ENCODE results near the gene CRYGC. TPM values are rescaled to one million over a fixed set of nuclear protein-coding genes. Genes with fewer than 3 reads are reported as not detected.

Gene CRYGC
- total and polyA plus RNA-seq, 2 of the 13 experiments (the other 11 are each of a cell fraction or from before 2014, with no cell fraction given), result 0.20 to 0.27 TPM

DNA sequence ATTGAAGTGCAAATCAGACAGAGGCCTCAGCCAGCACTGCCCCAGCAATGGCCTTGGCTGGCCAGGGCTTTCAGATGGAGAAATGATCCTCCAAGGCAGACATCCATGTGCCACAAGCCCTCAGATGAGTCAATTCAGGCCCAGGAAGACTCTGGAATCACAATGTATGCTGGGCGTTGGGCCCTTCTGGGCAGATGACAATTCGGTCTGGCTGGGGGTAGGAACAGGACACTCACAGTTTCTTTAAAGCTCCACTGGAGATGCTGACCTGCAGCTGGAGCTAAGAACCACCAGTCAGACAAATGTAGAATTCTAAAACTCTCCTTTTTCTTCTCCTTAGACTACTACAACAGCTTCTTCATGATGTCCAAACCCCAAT is 7.1 kb upstream of the CRYGC start:
- ChIA-PET POLR2A (interaction anchor here (0.9 to 1.4 kb wide), 3 partner anchors 11 to 425 kb away, joined by 3 to 6 read pairs (median 5); partner anchors contain the start of gene CCNYL1), CTCF (ENCODE audit: low intra/inter-chr PET ratio, low total read pairs) (no interaction called here)
- FAIRE-seq (no peak), DNase-seq (ENCODE audit: low spot score) (no peak), ATAC-seq (no peak)
- in situ Hi-C loops (cut with HindIII; ENCODE audit: extremely low pct_ligation_motif_present, low pct_unique_long_range_greater_than_20kb), result no loop called here
- H3K36me3 ChIP-seq (replicated peaks in 1 of 2; ENCODE audit: control insufficient read depth in 1 of 2, insufficient read depth in 2 of 2, low read length in 2 of 2), result no peaks in the 10 kb centered on the region
- H3K4me3 ChIP-seq (replicated peaks in 1 of 3; ENCODE audit: insufficient read depth in 1 of 3, low read depth in 2 of 3, low read length in 3 of 3), result no peak overlapping the region
- H3K4me2 ChIP-seq (ENCODE audit: low read depth, low read length), result 0 out of 2 replicates have a peak overlapping the region, but pooled peaks have one; percentile 5
- no peak overlapping the region for H3K27ac ChIP-seq (ENCODE audit: extremely low read length, insufficient read depth, low read length)
- peak overlapping the region; percentile 48 for H2AFZ ChIP-seq (ENCODE audit: low read length)
- BruUV-seq (replicated peaks), result no TSS peak
- peaks cover 28% of the 10 kb centered on the region for H3K4me1 ChIP-seq (ENCODE audit: insufficient read depth, low read length)
- no peaks in the 10 kb centered on the region for H3K27me3 ChIP-seq (ENCODE audit: control insufficient read depth in 1 of 2, insufficient read depth in 2 of 2, low read length in 2 of 2)
- H3K9me3 ChIP-seq (ENCODE audit: low read length), result no peaks in the 10 kb centered on the region; the same call in 1 of the 2 replicates
- no peaks in the 10 kb centered on the region for H4K20me1 ChIP-seq (ENCODE audit: insufficient read depth, low read length)
- intact Hi-C loops (cut with micrococcal nuclease; ENCODE audit: unreplicated experiment), result no loop called here
- WGBS (ENCODE audit: low lambda C conversion rate), result 50% methylated on average over 2 of the region's 2 CpGs
- no peak overlapping the region for H3K9ac ChIP-seq (ENCODE audit: insufficient read depth, low read depth, low read length)
- no peaks in the 10 kb centered on the region for H3K79me2 ChIP-seq (ENCODE audit: insufficient read depth, low read length)
- TF ChIP-seq HNRNPUL1 (IDR thresholded peaks at IDR 0.05; ENCODE audit: low read depth, low read length) (no peak), ZNF772 (CRISPR knock-in tag; IDR thresholded peaks at IDR 0.05) (no peak), ZFP90 (CRISPR knock-in tag; IDR thresholded peaks at IDR 0.05; ENCODE audit: borderline replicate concordance) (no peak), HMGA1 (CRISPR knock-in tag; conservative IDR thresholded peaks at IDR 0.05) (no peak), NCOA5 (CRISPR knock-in tag; IDR thresholded peaks at IDR 0.05) (no peak), IKZF4 (CRISPR knock-in tag; IDR thresholded peaks at IDR 0.05; ENCODE audit: borderline replicate concordance, low read depth, not compliant biosample characterization) (no peak), ZFP36 (IDR thresholded peaks at IDR 0.05; ENCODE audit: borderline replicate concordance, low read depth, low read length, partially characterized antibody) (no peak), ZNF24 (IDR thresholded peaks at IDR 0.05) (no peak), ZC3H13 (CRISPR knock-in tag; IDR thresholded peaks at IDR 0.05) (no peak), CCAR2 (optimal IDR thresholded peaks at IDR 0.05; ENCODE audit: low read depth, low read length) (no peak)
- TF ChIP-seq, protein P1, sequence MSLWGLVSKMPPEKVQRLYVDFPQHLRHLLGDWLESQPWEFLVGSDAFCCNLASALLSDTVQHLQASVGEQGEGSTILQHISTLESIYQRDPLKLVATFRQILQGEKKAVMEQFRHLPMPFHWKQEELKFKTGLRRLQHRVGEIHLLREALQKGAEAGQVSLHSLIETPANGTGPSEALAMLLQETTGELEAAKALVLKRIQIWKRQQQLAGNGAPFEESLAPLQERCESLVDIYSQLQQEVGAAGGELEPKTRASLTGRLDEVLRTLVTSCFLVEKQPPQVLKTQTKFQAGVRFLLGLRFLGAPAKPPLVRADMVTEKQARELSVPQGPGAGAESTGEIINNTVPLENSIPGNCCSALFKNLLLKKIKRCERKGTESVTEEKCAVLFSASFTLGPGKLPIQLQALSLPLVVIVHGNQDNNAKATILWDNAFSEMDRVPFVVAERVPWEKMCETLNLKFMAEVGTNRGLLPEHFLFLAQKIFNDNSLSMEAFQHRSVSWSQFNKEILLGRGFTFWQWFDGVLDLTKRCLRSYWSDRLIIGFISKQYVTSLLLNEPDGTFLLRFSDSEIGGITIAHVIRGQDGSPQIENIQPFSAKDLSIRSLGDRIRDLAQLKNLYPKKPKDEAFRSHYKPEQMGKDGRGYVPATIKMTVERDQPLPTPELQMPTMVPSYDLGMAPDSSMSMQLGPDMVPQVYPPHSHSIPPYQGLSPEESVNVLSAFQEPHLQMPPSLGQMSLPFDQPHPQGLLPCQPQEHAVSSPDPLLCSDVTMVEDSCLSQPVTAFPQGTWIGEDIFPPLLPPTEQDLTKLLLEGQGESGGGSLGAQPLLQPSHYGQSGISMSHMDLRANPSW (CRISPR knock-in tag; IDR thresholded peaks at IDR 0.05; ENCODE audit: borderline replicate concordance), result no peak
- TF ChIP-seq, protein P2, sequence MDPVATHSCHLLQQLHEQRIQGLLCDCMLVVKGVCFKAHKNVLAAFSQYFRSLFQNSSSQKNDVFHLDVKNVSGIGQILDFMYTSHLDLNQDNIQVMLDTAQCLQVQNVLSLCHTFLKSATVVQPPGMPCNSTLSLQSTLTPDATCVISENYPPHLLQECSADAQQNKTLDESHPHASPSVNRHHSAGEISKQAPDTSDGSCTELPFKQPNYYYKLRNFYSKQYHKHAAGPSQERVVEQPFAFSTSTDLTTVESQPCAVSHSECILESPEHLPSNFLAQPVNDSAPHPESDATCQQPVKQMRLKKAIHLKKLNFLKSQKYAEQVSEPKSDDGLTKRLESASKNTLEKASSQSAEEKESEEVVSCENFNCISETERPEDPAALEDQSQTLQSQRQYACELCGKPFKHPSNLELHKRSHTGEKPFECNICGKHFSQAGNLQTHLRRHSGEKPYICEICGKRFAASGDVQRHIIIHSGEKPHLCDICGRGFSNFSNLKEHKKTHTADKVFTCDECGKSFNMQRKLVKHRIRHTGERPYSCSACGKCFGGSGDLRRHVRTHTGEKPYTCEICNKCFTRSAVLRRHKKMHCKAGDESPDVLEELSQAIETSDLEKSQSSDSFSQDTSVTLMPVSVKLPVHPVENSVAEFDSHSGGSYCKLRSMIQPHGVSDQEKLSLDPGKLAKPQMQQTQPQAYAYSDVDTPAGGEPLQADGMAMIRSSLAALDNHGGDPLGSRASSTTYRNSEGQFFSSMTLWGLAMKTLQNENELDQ (CRISPR knock-in tag; IDR thresholded peaks at IDR 0.05; ENCODE audit: borderline replicate concordance), result no peak
- TF ChIP-seq, protein P3, sequence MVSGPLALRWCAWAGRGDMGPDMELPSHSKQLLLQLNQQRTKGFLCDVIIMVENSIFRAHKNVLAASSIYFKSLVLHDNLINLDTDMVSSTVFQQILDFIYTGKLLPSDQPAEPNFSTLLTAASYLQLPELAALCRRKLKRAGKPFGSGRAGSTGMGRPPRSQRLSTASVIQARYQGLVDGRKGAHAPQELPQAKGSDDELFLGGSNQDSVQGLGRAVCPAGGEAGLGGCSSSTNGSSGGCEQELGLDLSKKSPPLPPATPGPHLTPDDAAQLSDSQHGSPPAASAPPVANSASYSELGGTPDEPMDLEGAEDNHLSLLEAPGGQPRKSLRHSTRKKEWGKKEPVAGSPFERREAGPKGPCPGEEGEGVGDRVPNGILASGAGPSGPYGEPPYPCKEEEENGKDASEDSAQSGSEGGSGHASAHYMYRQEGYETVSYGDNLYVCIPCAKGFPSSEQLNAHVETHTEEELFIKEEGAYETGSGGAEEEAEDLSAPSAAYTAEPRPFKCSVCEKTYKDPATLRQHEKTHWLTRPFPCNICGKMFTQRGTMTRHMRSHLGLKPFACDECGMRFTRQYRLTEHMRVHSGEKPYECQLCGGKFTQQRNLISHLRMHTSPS (CRISPR knock-in tag; IDR thresholded peaks at IDR 0.05; ENCODE audit: low read depth), result no peak
- TF ChIP-seq, protein P4, sequence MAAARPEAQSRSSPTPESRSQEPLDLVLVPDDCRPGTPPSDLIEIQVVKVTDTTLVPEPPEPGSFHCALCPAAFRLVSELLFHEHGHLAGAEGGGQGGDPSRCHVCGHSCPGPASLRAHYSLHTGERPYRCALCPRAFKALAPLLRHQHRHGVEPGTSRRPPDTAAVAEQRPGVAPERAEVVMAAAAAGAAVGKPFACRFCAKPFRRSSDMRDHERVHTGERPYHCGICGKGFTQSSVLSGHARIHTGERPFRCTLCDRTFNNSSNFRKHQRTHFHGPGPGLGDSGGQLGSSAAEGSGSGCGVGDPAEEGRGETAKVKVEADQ (CRISPR knock-in tag; IDR thresholded peaks at IDR 0.05; ENCODE audit: borderline replicate concordance), result no peak
- TF ChIP-seq, protein P5, sequence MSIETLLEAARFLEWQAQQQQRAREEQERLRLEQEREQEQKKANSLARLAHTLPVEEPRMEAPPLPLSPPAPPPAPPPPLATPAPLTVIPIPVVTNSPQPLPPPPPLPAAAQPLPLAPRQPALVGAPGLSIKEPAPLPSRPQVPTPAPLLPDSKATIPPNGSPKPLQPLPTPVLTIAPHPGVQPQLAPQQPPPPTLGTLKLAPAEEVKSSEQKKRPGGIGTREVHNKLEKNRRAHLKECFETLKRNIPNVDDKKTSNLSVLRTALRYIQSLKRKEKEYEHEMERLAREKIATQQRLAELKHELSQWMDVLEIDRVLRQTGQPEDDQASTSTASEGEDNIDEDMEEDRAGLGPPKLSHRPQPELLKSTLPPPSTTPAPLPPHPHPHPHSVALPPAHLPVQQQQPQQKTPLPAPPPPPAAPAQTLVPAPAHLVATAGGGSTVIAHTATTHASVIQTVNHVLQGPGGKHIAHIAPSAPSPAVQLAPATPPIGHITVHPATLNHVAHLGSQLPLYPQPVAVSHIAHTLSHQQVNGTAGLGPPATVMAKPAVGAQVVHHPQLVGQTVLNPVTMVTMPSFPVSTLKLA (IDR thresholded peaks at IDR 0.05), result no peak

All from HepG2 (cell line).